Peyer's patch (tissue), 4 donors: ENCODE data around the gene DNAJC28. TPM values are rescaled to one million over a fixed set of nuclear protein-coding genes. Genes with fewer than 3 reads are reported as not detected.

Experiments
- DNase-seq, 3 donors: peaks; one replicate each; pipeline ENCODE4 v3.0.0-alpha.2; 2017 to 2019
- H3K27ac ChIP-seq, 4 donors: fragments of 200-600 bp; sonication (generic); one replicate each; pipeline ENCODE4 v1.5.1; 2016 to 2019
- H3K27me3 ChIP-seq, 2 donors: fragments of 200-600 bp; sonication (generic); one replicate each; pipeline ENCODE4 v1.5.1; 2019
- H3K36me3 ChIP-seq, 3 donors: fragments of 200-600 bp; sonication (generic); one replicate each; pipeline ENCODE4 v1.5.1; 2016 to 2019
- H3K4me1 ChIP-seq, 4 donors: fragments of 200-600 bp; sonication (generic); one replicate each; pipeline ENCODE4 v1.5.1; 2016 to 2019
- H3K4me3 ChIP-seq, 4 donors: fragments of 200-600 bp; sonication (generic); 1 replicate in 3 of 4; 2 replicates in 1 of 4; pipeline ENCODE4 v1.5.1; 2016 to 2019; ENCODE audit warnings: mild to moderate bottlenecking in 1 of 4
- H3K9me3 ChIP-seq, 4 donors: fragments of 200-600 bp; sonication (generic); one replicate each; pipeline ENCODE4 v1.5.1; 2016 to 2019; ENCODE audit warnings: mild to moderate bottlenecking in 1 of 4
- POLR2A ChIP-seq, 2 donors: fragments of 450-650 bp; IDR thresholded peaks; one replicate each; pipeline ENCODE4 v1.5.1; 2017; ENCODE audit warnings: antibody characterized with exemption in 2 of 2, mild to moderate bottlenecking in 2 of 2, moderate library complexity in 2 of 2
- total RNA-seq, 4 donors: library from RNA; depleted of rRNA; stranded (reverse); fragments of >200 nt; gene quantifications; one replicate each; pipeline ENCODE4 v1.1.0, GENCODE V29; 2016
- TF ChIP-seq, protein P1 (sequence below), 6 experiments: fragments of 450-650 bp in 4 of 6; fragments of 200-600 bp in 2 of 6; sonication (generic) in 1 of 6; IDR thresholded peaks; one replicate each; pipeline ENCODE4 v1.5.1; 2017 to 2019; ENCODE audit warnings: antibody characterized with exemption in 6 of 6, mild to moderate bottlenecking in 3 of 6, moderate library complexity in 1 of 6

Gene DNAJC28
- total RNA-seq, 4 donors from 2014 or later: 1.9 to 4.4 (median 2.5) TPM; not detected in 1

GRCh38 chr21:33443194-33443593 lies 48.3 kb downstream of the DNAJC28 start:
- H3K27ac ChIP-seq: peak overlapping the region in 1 of 4 donors; percentile 26
- H3K4me1 ChIP-seq: peaks cover 0 to 8% (median 2%) of the 10 kb centered on the region in 4 donors
- H3K27me3 ChIP-seq: no peaks in the 10 kb centered on the region
- no peaks in the 10 kb centered on the region for H3K9me3 ChIP-seq
- TF ChIP-seq, protein P1, sequence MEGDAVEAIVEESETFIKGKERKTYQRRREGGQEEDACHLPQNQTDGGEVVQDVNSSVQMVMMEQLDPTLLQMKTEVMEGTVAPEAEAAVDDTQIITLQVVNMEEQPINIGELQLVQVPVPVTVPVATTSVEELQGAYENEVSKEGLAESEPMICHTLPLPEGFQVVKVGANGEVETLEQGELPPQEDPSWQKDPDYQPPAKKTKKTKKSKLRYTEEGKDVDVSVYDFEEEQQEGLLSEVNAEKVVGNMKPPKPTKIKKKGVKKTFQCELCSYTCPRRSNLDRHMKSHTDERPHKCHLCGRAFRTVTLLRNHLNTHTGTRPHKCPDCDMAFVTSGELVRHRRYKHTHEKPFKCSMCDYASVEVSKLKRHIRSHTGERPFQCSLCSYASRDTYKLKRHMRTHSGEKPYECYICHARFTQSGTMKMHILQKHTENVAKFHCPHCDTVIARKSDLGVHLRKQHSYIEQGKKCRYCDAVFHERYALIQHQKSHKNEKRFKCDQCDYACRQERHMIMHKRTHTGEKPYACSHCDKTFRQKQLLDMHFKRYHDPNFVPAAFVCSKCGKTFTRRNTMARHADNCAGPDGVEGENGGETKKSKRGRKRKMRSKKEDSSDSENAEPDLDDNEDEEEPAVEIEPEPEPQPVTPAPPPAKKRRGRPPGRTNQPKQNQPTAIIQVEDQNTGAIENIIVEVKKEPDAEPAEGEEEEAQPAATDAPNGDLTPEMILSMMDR (IDR thresholded peaks at IDR 0.05): no peak
- no peak for TF ChIP-seq POLR2A (IDR thresholded peaks at IDR 0.05)
- DNase-seq: no peak
- H3K36me3 ChIP-seq: peaks cover 0 to 17% (median under 1%) of the 10 kb centered on the region in 3 donors
- no peak overlapping the region for H3K4me3 ChIP-seq

- Histone ChIP-seq H3K36me3 (peaks cover 0 to 21% (median 3%) of the 10 kb centered on the region in 3 donors), H3K27me3 (no peaks in the 10 kb centered on the region), H3K4me3 (no peak overlapping the region), H3K27ac (peak overlapping the region; percentile 36 to 62 (median 48)), H3K4me1 (peaks cover 0 to 8% (median 2%) of the 10 kb centered on the region in 4 donors), H3K9me3 (no peaks in the 10 kb centered on the region)
- TF ChIP-seq, protein P1 (IDR thresholded peaks at IDR 0.05): no peak
- TF ChIP-seq POLR2A (IDR thresholded peaks at IDR 0.05): no peak
- DNase-seq: peak in 2 of 3 donors; percentile 69 to 80
These were observed 49.7 kb downstream of the DNAJC28 start for GRCh38 chr21:33441489-33442477.

Other genes starting within 250 kb of the DNAJC28 start
- 10 to 100 TPM in 3 of 4 donors, 1 to 10 TPM in 1; 6.6 to 95.6 (median 74.0) TPM for gene IL10RB, start 225.3 kb downstream of the DNAJC28 start, total RNA-seq
- gene IFNAR1, start 166.7 kb downstream of the DNAJC28 start, total RNA-seq: 10 to 100 TPM; 14.9 to 23.1 (median 21.9) TPM
- 10 to 100 TPM; 53.7 to 96.3 (median 67.6) TPM for gene IFNGR2, start 88.3 kb downstream of the DNAJC28 start, total RNA-seq
- gene TMEM50B, start 11.7 kb downstream of the DNAJC28 start, total RNA-seq: 100 to 1,000 TPM in 1 of 4 donors, 10 to 100 TPM in 3; 64.4 to 116 (median 94.7) TPM
- gene GART, start 50.4 kb upstream of the DNAJC28 start, total RNA-seq: 10 to 100 TPM; 45.4 to 69.0 (median 61.7) TPM
- 1,000 to 10,000 TPM in 1 of 4 donors, 100 to 1,000 TPM in 3; 285 to 1,432 (median 485) TPM for gene SON, start 51.3 kb upstream of the DNAJC28 start, total RNA-seq
- 10 to 100 TPM in 2 of 4 donors, 1 to 10 TPM in 2; 9.2 to 26.3 (median 10.7) TPM for gene DONSON, start 97.0 kb upstream of the DNAJC28 start, total RNA-seq
- gene CRYZL1, start 150.0 kb upstream of the DNAJC28 start, total RNA-seq: 100 to 1,000 TPM in 1 of 4 donors, 10 to 100 TPM in 3; 30.8 to 172 (median 48.5) TPM
- gene ITSN1, start 150.8 kb upstream of the DNAJC28 start, total RNA-seq: 10 to 100 TPM; 41.0 to 56.9 (median 49.5) TPM